ENCODE data around the gene MRPL10.

GRCh38 chr17:47781397-47781796, 49.9 kb downstream of the MRPL10 start:
- TF ChIP-seq, protein P1, sequence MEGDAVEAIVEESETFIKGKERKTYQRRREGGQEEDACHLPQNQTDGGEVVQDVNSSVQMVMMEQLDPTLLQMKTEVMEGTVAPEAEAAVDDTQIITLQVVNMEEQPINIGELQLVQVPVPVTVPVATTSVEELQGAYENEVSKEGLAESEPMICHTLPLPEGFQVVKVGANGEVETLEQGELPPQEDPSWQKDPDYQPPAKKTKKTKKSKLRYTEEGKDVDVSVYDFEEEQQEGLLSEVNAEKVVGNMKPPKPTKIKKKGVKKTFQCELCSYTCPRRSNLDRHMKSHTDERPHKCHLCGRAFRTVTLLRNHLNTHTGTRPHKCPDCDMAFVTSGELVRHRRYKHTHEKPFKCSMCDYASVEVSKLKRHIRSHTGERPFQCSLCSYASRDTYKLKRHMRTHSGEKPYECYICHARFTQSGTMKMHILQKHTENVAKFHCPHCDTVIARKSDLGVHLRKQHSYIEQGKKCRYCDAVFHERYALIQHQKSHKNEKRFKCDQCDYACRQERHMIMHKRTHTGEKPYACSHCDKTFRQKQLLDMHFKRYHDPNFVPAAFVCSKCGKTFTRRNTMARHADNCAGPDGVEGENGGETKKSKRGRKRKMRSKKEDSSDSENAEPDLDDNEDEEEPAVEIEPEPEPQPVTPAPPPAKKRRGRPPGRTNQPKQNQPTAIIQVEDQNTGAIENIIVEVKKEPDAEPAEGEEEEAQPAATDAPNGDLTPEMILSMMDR (IDR thresholded peaks at IDR 0.05) = no peak
- no peak for TF ChIP-seq POLR2A (IDR thresholded peaks at IDR 0.05)

Measured in gastroesophageal sphincter (tissue), 3 donors.